T-helper 22 cell (primary cell): ENCODE results near the gene ZNF385D.

Experiments
- DNase-seq: peaks from one replicate; pipeline ENCODE4 v3.0.0-alpha.2; 2020; ENCODE audit warnings: low read depth

The ZNF385D gene

GRCh38 chr3:21377071-21377769 lies 373.8 kb downstream of the ZNF385D start:
- no peak for DNase-seq

- DNase-seq = no peak
These were observed 378.7 kb downstream of the ZNF385D start for GRCh38 chr3:21372316-21372715.
